Mesenchymal stem cell (in vitro differentiated cells and primary cell): ENCODE measurements around the gene NRDE2.

Source experiments
- DNase-seq: peaks from one replicate; pipeline ENCODE4 v3.0.0-alpha.2; 2013
- H2AFZ ChIP-seq: one replicate; pipeline ENCODE4 v1.6.1; 2013; ENCODE audit warnings: low read depth, mild to moderate bottlenecking, control low read depth, inconsistent platforms, low read length, moderate library complexity
- H2AK5ac ChIP-seq: 2 replicates; pipeline ENCODE4 v1.6.1; 2013; ENCODE audit warnings: low read length, moderate library complexity, mild to moderate bottlenecking, inconsistent platforms; ENCODE audit not compliant: severe bottlenecking
- H2BK120ac ChIP-seq: one replicate; pipeline ENCODE4 v1.6.1; 2013; ENCODE audit warnings: low read depth, mild to moderate bottlenecking, inconsistent platforms, low read length, moderate library complexity
- H2BK12ac ChIP-seq, 2 experiments: one replicate each; pipeline ENCODE4 v1.6.1; 2013; ENCODE audit warnings: inconsistent platforms in 2 of 2, low read length in 2 of 2, mild to moderate bottlenecking in 2 of 2, moderate library complexity in 2 of 2, control low read depth in 1 of 2
- H2BK15ac ChIP-seq: one replicate; pipeline ENCODE4 v1.6.1; 2013; ENCODE audit warnings: mild to moderate bottlenecking, low read depth, inconsistent platforms; ENCODE audit not compliant: poor library complexity, severe bottlenecking
- H2BK5ac ChIP-seq: 2 replicates; pipeline ENCODE4 v1.6.1; 2013; ENCODE audit warnings: low read depth, mild to moderate bottlenecking, low read length, control low read depth, inconsistent platforms; ENCODE audit not compliant: poor library complexity, severe bottlenecking
- H3K14ac ChIP-seq, 2 experiments: one replicate each; pipeline ENCODE4 v1.6.1; 2013; ENCODE audit warnings: inconsistent platforms in 2 of 2, low read length in 2 of 2, control low read depth in 1 of 2, mild to moderate bottlenecking in 1 of 2, moderate library complexity in 1 of 2
- H3K18ac ChIP-seq, 2 experiments: one replicate each; pipeline ENCODE4 v1.6.1; 2013; ENCODE audit warnings: inconsistent platforms in 2 of 2, low read length in 2 of 2, control low read depth in 1 of 2, low read depth in 1 of 2, mild to moderate bottlenecking in 1 of 2
- H3K23ac ChIP-seq, 2 experiments: one replicate each; pipeline ENCODE4 v1.6.1; 2013; ENCODE audit warnings: inconsistent platforms in 2 of 2, low read length in 2 of 2, mild to moderate bottlenecking in 2 of 2, moderate library complexity in 2 of 2, control low read depth in 1 of 2
- H3K27ac ChIP-seq: 2 replicates; pipeline ENCODE4 v1.5.1; 2013; ENCODE audit warnings: mild to moderate bottlenecking, moderate library complexity, low read length, control low read depth, inconsistent platforms; ENCODE audit not compliant: poor library complexity, severe bottlenecking
- H3K27me3 ChIP-seq, 2 experiments: 2 replicates each; pipeline versions ENCODE4 v1.6.1 to v1.7.0; 2013; ENCODE audit warnings: low read length in 2 of 2, mild to moderate bottlenecking in 2 of 2, moderate library complexity in 2 of 2, control low read depth in 1 of 2, inconsistent platforms in 1 of 2; ENCODE audit not compliant: control insufficient read depth in 1 of 2, insufficient read depth in 1 of 2
- H3K36me3 ChIP-seq, 2 experiments: 2 replicates each; pipeline versions ENCODE4 v1.6.1 to v1.7.0; 2013; ENCODE audit warnings: low read length in 2 of 2, control low read depth in 1 of 2, inconsistent platforms in 1 of 2, low read depth in 1 of 2, mild to moderate bottlenecking in 1 of 2; ENCODE audit not compliant: insufficient read depth in 2 of 2, control insufficient read depth in 1 of 2
- H3K4ac ChIP-seq, 2 experiments: one replicate each; pipeline ENCODE4 v1.6.1; 2013; ENCODE audit warnings: inconsistent platforms in 2 of 2, low read length in 2 of 2, mild to moderate bottlenecking in 2 of 2, moderate library complexity in 2 of 2, control low read depth in 1 of 2, low read depth in 1 of 2
- H3K4me1 ChIP-seq: 2 replicates; pipeline ENCODE4 v1.6.1; 2013; ENCODE audit warnings: low read depth, low read length, control low read depth; ENCODE audit not compliant: control insufficient read depth, insufficient read depth
- H3K4me2 ChIP-seq: 2 replicates; pipeline ENCODE4 v1.6.1; 2013; ENCODE audit warnings: low read length, mild to moderate bottlenecking, inconsistent platforms; ENCODE audit not compliant: poor library complexity, severe bottlenecking
- H3K4me3 ChIP-seq, 2 experiments: 2 replicates each; pipeline versions ENCODE4 v1.5.1 to v1.7.0; 2013; ENCODE audit warnings: low read length in 2 of 2, mild to moderate bottlenecking in 2 of 2, control low read depth in 1 of 2, low read depth in 1 of 2; ENCODE audit not compliant: insufficient read depth in 1 of 2
- H3K79me1 ChIP-seq: replicated peaks from 2 replicates; pipeline ENCODE4 v1.6.1; 2013; ENCODE audit warnings: mild to moderate bottlenecking, control low read depth, low read length, inconsistent platforms; ENCODE audit not compliant: poor library complexity, severe bottlenecking
- H3K9ac ChIP-seq: 2 replicates; pipeline ENCODE4 v1.7.0; 2013; ENCODE audit warnings: mild to moderate bottlenecking, low read length, moderate library complexity
- H3K9me3 ChIP-seq: 2 replicates; pipeline ENCODE4 v1.7.0; 2013; ENCODE audit warnings: mild to moderate bottlenecking, low read length; ENCODE audit not compliant: control insufficient read depth
- H4K8ac ChIP-seq: one replicate; pipeline ENCODE4 v1.6.1; 2013; ENCODE audit warnings: inconsistent platforms, mild to moderate bottlenecking, low read length, moderate library complexity
- H4K91ac ChIP-seq: one replicate; pipeline ENCODE4 v1.6.1; 2013; ENCODE audit warnings: mild to moderate bottlenecking, low read length, inconsistent platforms
- WGBS: methylation state at CpG from one replicate; pipeline ENCODE4 v1.1.7; 2013; ENCODE audit warnings: mixed read lengths; 5-methylcytosine and 5-hydroxymethylcytosine counted together

Gene NRDE2

DNA sequence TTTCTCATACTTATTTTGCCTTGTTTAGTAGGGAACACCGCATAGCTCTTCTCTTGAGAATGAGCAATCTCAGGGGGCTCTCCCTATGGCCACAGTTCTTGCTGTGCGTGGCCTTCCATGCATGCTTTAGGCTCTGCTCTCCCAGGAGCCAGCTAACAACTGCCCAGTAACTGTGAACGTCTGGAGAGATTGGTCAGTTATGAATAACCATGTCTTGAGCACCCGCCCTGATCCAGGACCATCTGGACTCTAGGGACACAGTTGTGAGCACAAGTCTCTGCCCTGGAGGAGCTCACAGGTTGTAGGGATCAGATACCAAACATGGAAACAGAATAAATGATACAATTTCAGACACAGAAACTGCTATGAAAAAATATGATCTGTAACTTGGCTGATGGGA is 63.3 kb downstream of the NRDE2 start:
- DNase-seq: no peak
- Histone ChIP-seq H3K14ac (no peak overlapping the region), H3K9me3 (no peaks in the 10 kb centered on the region), H2BK12ac (no peak overlapping the region), H3K27ac (no peak overlapping the region), H3K79me1 (peaks cover 28% of the 10 kb centered on the region), H3K4ac (no peak overlapping the region), H3K4me3 (no peak overlapping the region), H4K91ac (no peak overlapping the region), H2BK120ac (no peak overlapping the region), H3K9ac (no peak overlapping the region), H3K23ac (no peak overlapping the region), H2BK15ac (no peak overlapping the region), H4K8ac (no peak overlapping the region), H3K4me2 (no peak overlapping the region), H3K18ac (no peak overlapping the region), H3K36me3 (peaks cover 57 to 94% of the 10 kb centered on the region in 2 experiments), H2BK5ac (no peak overlapping the region), H2AK5ac (no peak overlapping the region), H3K27me3 (no peaks in the 10 kb centered on the region), H2AFZ (no peak overlapping the region), H3K4me1 (no peaks in the 10 kb centered on the region)
- 97% methylated on average over 4 of the region's 4 CpGs for WGBS

- no peaks in the 10 kb centered on the region for H3K9me3 ChIP-seq
- no peak overlapping the region for H3K9ac ChIP-seq
- no peak overlapping the region for H2BK15ac ChIP-seq
- no peak overlapping the region for H3K27ac ChIP-seq
- no peak overlapping the region for H2BK5ac ChIP-seq
- no peak overlapping the region for H3K4me3 ChIP-seq
- peaks cover 29% of the 10 kb centered on the region for H3K79me1 ChIP-seq
- no peaks in the 10 kb centered on the region for H3K4me1 ChIP-seq
- peaks cover 50 to 92% of the 10 kb centered on the region in 2 experiments for H3K36me3 ChIP-seq
- H2AK5ac ChIP-seq: no peak overlapping the region
- H2BK12ac ChIP-seq: no peak overlapping the region
- no peak for DNase-seq
- no peak overlapping the region for H4K91ac ChIP-seq
- H3K18ac ChIP-seq: no peak overlapping the region
- no peaks in the 10 kb centered on the region for H3K27me3 ChIP-seq
- no peak overlapping the region for H2AFZ ChIP-seq
- H3K14ac ChIP-seq: no peak overlapping the region
- no peak overlapping the region for H4K8ac ChIP-seq
- no peak overlapping the region for H3K23ac ChIP-seq
- H2BK120ac ChIP-seq: no peak overlapping the region
- H3K4me2 ChIP-seq: no peak overlapping the region
- 96% methylated on average over 8 of the region's 9 CpGs for WGBS
- H3K4ac ChIP-seq: no peak overlapping the region
Measured at GRCh38 chr14:90266441-90267154, 65.1 kb downstream of the NRDE2 start.

DNA sequence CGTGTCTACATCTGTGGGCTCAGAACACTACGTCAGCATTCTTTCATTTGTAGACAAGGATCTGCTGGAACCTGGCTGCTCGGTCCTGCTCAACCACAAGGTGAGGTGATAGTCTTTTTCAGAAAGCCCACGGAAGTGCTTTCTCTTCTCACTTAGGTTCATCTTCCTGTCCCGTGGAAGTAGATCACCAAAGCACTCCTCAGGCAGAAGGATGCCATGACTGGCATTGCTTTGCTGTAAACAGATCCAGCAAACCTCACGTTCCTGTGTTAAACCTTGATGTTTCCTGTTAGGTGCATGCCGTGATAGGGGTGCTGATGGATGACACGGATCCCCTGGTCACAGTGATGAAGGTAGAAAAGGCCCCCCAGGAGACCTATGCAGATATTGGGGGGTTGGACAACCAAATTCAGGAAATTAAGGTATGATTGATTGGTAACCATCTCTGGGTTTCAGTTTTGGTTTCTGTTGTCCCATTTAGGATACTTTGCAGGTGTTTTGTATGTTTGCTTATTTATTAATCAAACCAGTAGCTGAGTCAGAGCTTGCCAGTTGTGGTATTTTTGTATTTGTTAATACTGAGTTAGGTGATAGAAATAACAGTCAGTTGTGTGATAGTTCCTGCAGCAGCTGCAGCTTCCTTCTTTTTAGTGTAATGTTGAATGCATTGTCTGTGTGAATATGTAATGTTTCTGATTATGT is 67.8 kb downstream of the NRDE2 start:
- Histone ChIP-seq H2AK5ac (no peak overlapping the region), H2BK15ac (no peak overlapping the region), H2BK12ac (no peak overlapping the region), H3K27ac (no peak overlapping the region), H3K9ac (no peak overlapping the region), H3K14ac (no peak overlapping the region), H3K23ac (no peak overlapping the region), H4K91ac (no peak overlapping the region), H2BK5ac (no peak overlapping the region), H3K4me1 (no peaks in the 10 kb centered on the region), H3K9me3 (no peaks in the 10 kb centered on the region), H3K4ac (no peak overlapping the region), H3K18ac (no peak overlapping the region), H2AFZ (no peak overlapping the region), H3K4me2 (no peak overlapping the region), H4K8ac (no peak overlapping the region), H3K36me3 (peaks cover 47 to 91% of the 10 kb centered on the region in 2 experiments), H3K79me1 (peaks cover 28% of the 10 kb centered on the region), H3K27me3 (no peaks in the 10 kb centered on the region), H2BK120ac (no peak overlapping the region), H3K4me3 (no peak overlapping the region)
- WGBS: 93% methylated on average over 8 of the region's 8 CpGs
- no peak for DNase-seq

- peak within 1 kb of the TSS; percentile 37 for H3K4me2 ChIP-seq
- H2BK120ac ChIP-seq: peak within 1 kb of the TSS; percentile 84
- under 1% methylated on average over 48 of the region's 55 CpGs for WGBS
- H3K4me1 ChIP-seq: peaks cover 2% of the 10 kb centered on the region
- peak within 1 kb of the TSS; percentile 99 for H3K9ac ChIP-seq
- no peaks in the 10 kb centered on the region for H3K9me3 ChIP-seq
- H3K4me3 ChIP-seq: peak within 1 kb of the TSS; percentile 88 to 97
- peaks cover 5% of the 10 kb centered on the region for H3K79me1 ChIP-seq
- no peak within 1 kb of the TSS for H3K23ac ChIP-seq
- peak within 1 kb of the TSS; percentile 92 for H4K8ac ChIP-seq
- no peaks in the 10 kb centered on the region for H3K27me3 ChIP-seq
- H3K4ac ChIP-seq: peak within 1 kb of the TSS; percentile 80 to 95
- H2BK15ac ChIP-seq: peak within 1 kb of the TSS; percentile 26
- H3K14ac ChIP-seq: peak within 1 kb of the TSS; percentile 21 to 91
- peak within 1 kb of the TSS; percentile 73 for H4K91ac ChIP-seq
- peak within 1 kb of the TSS; percentile 25 to 92 for H3K18ac ChIP-seq
- H2AFZ ChIP-seq: peak within 1 kb of the TSS; percentile 81
- no peak within 1 kb of the TSS for H2AK5ac ChIP-seq
- no peak within 1 kb of the TSS for H2BK12ac ChIP-seq
- peak; percentile 96 for DNase-seq
- peaks cover 7 to 31% of the 10 kb centered on the region in 2 experiments for H3K36me3 ChIP-seq
- H3K27ac ChIP-seq: peak within 1 kb of the TSS; percentile 28
- no peak within 1 kb of the TSS for H2BK5ac ChIP-seq
Measured at GRCh38 chr14:90256354-90257131, 75.2 kb downstream of the NRDE2 start, which contains the start of gene PSMC1. PSMC1 (plus strand) TSS chr14:90256553; CDS start chr14:90256598, 45 bp downstream.
